HL-60 (cell line): ENCODE measurements around the gene GARIN5B.
"Not testable (repeated sequence)": the region's sequence is repeated elsewhere in the genome, so short reads cannot be mapped to it uniquely, and the experiment has no call there.

Source experiments
- DNase-seq, 2 experiments: peaks; one replicate each; pipeline ENCODE4 v3.0.0-alpha.2; 2010 to 2020; ENCODE audit warnings: low read depth in 1 of 2, low spot score in 1 of 2
- H3K27ac ChIP-seq: fragments of 250-450 bp; sonication (Bioruptor Pico); replicated peaks from 2 replicates; pipeline ENCODE4 v1.5.1; 2020; ENCODE audit warnings: mild to moderate bottlenecking, moderate library complexity
- H3K27me3 ChIP-seq: fragments of 250-450 bp; sonication (Bioruptor Pico); 2 replicates; pipeline ENCODE4 v1.5.1; 2021; ENCODE audit warnings: mild to moderate bottlenecking, moderate library complexity; ENCODE audit not compliant: insufficient read depth, poor library complexity, severe bottlenecking
- H3K4me3 ChIP-seq: replicated peaks from 2 replicates; pipeline ENCODE4 v1.5.1; 2011; ENCODE audit warnings: mild to moderate bottlenecking, control low read depth, low read length; ENCODE audit not compliant: insufficient read depth
- CTCF ChIP-seq: IDR thresholded peaks from one replicate; pipeline ENCODE4 v1.5.1; 2011; ENCODE audit warnings: low read length, control low read depth, inconsistent platforms; ENCODE audit not compliant: insufficient read depth
- GABPA ChIP-seq: IDR thresholded peaks from 2 replicates; pipeline ENCODE4 v1.6.1; 2012; ENCODE audit warnings: low read depth
- POLR2AphosphoS5 ChIP-seq: IDR thresholded peaks from 2 replicates; pipeline ENCODE4 v1.6.1; 2012; ENCODE audit warnings: low read depth
- REST ChIP-seq: IDR thresholded peaks from 2 replicates; pipeline ENCODE4 v1.6.1; 2012; ENCODE audit warnings: low read depth; ENCODE audit not compliant: insufficient replicate concordance
- SPI1 ChIP-seq: IDR thresholded peaks from 2 replicates; pipeline ENCODE4 v1.6.1; 2012; ENCODE audit warnings: low read depth, mild to moderate bottlenecking, borderline replicate concordance

The GARIN5B gene

GRCh38 chr19:55333870-55334269 is 29.2 kb downstream of the GARIN5B start:
- H3K27ac ChIP-seq, result no peak overlapping the region
- H3K4me3 ChIP-seq, result no peak overlapping the region
- DNase-seq, result no peak
- H3K27me3 ChIP-seq, result no peaks in the 10 kb centered on the region
- TF ChIP-seq REST, result no peak
- TF ChIP-seq CTCF, result no peak
- TF ChIP-seq SPI1, result no peak
- no peak for TF ChIP-seq GABPA
- no peak for TF ChIP-seq POLR2AphosphoS5

GRCh38 chr19:55329791-55330190 is 33.3 kb downstream of the GARIN5B start:
- H3K4me3 ChIP-seq, H3K27ac ChIP-seq, DNase-seq, H3K27me3 ChIP-seq: not testable (repeated sequence)

GRCh38 chr19:55328774-55329318 is 34.2 kb downstream of the GARIN5B start:
- not testable (repeated sequence) for DNase-seq, H3K27ac ChIP-seq, H3K4me3 ChIP-seq, H3K27me3 ChIP-seq

GRCh38 chr19:55325172-55325571 is 37.9 kb downstream of the GARIN5B start, which contains the start of gene TMEM150B:
TSS of gene TMEM150B (minus strand) at chr19:55325341. CDS start at chr19:55321036, 4,305 bp downstream.
- Histone ChIP-seq H3K27me3 (no peaks in the 10 kb centered on the region), H3K27ac (peak within 1 kb of the TSS; percentile 23), H3K4me3 (no peak within 1 kb of the TSS)
- DNase-seq, result peak in 1 of 2 experiments; percentile 53
- TF ChIP-seq REST (no peak), SPI1 (no peak), POLR2AphosphoS5 (no peak), GABPA (no peak), CTCF (no peak)

GRCh38 chr19:55324662-55325061 is 38.4 kb downstream of the GARIN5B start:
- Histone ChIP-seq H3K27ac (no peak overlapping the region; the same call in 1 of the 2 replicates), H3K4me3 (no peak overlapping the region), H3K27me3 (no peaks in the 10 kb centered on the region)
- no peak for DNase-seq
- TF ChIP-seq POLR2AphosphoS5 (no peak), CTCF (no peak), GABPA (no peak), REST (no peak)
